K562 (cell line): ENCODE results near the gene PPP1R12C. TPM values are rescaled to one million over a fixed set of nuclear protein-coding genes. Genes with fewer than 3 reads are reported as not detected.

Experiments used
- AFF4 ChIP-seq: sonication (generic); formaldehyde crosslinking; IDR thresholded peaks from 2 replicates; pipeline ENCODE4 v1.8.0; 2023; ENCODE audit warnings: mild to moderate bottlenecking, missing genetic modification reagents
- EGR1 ChIP-seq: fragments of 450-650 bp; conservative IDR thresholded peaks from 2 replicates; pipeline ENCODE4 v1.6.1; 2017; ENCODE audit warnings: mild to moderate bottlenecking
- EP300 ChIP-seq: IDR thresholded peaks from 2 replicates; pipeline ENCODE4 v1.6.1; 2012; ENCODE audit warnings: low read length, improper control_type of control experiment
- ESRRA ChIP-seq: fragments of 450-650 bp; IDR thresholded peaks from 2 replicates; pipeline ENCODE4 v1.6.1; 2014; ENCODE audit warnings: low read depth, mild to moderate bottlenecking, moderate library complexity, borderline replicate concordance
- FOXP1 ChIP-seq: sonication (generic); formaldehyde crosslinking; IDR thresholded peaks from 2 replicates; pipeline ENCODE4 v1.8.0; 2022; ENCODE audit warnings: mild to moderate bottlenecking, missing genetic modification reagents
- MGA ChIP-seq: fragments of 450-650 bp; IDR thresholded peaks from 2 replicates; pipeline ENCODE4 v1.6.1; 2016; ENCODE audit warnings: mild to moderate bottlenecking, moderate library complexity
- SRSF1 ChIP-seq: fragments of 200-400 bp; formaldehyde crosslinking; IDR thresholded peaks from 2 replicates; pipeline ENCODE4 v1.6.1; 2017; ENCODE audit warnings: mild to moderate bottlenecking, low read depth, low read length, moderate library complexity
- USF1 ChIP-seq: sonication (generic); formaldehyde crosslinking; IDR thresholded peaks from 2 replicates; pipeline ENCODE4 v1.9.0; 2022; ENCODE audit warnings: mild to moderate bottlenecking, missing genetic modification reagents
- ZNF133 ChIP-seq: fragments of 250-450 bp; sonication (Bioruptor Pico); IDR thresholded peaks from 2 replicates; pipeline ENCODE4 v1.4.0; 2020; ENCODE audit warnings: mild to moderate bottlenecking
- ZNF780A ChIP-seq: fragments of 250-450 bp; sonication (Bioruptor Pico); IDR thresholded peaks from 2 replicates; pipeline ENCODE4 v1.5.0; 2021; ENCODE audit warnings: mild to moderate bottlenecking
- polyA plus RNA-seq, 8 experiments: library from polyadenylated mRNA; depleted of rRNA in 4 of 8; stranded (reverse) in 5 of 8; unstranded in 3 of 8; fragments of >200 nt; fragmentation: Nextera tagmentation in 2 of 8; fragmentation: Illumina TruSeq in 1 of 8; extraction: Ambion mirVana in 2 of 8; extraction: Trizol in 1 of 8; gene quantifications; 2 replicates each; pipeline versions ENCODE4 v1.2.1 to v1.2.3, GENCODE V29; 2011 to 2014; ENCODE audit warnings: inconsistent platforms in 1 of 8, missing spikeins in 1 of 8
- total RNA-seq, 7 experiments: library from RNA; depleted of rRNA in 6 of 7; stranded (reverse); fragments of >200 nt in 6 of 7; fragmentation: Illumina TruSeq in 2 of 7; extraction: Trizol in 2 of 7; gene quantifications; 2 replicates each; pipeline versions ENCODE4 v1.2.1 to v1.2.3, GENCODE V29; 2011 to 2021; ENCODE audit warnings: low replicate concordance in 1 of 7

Gene PPP1R12C
- total and polyA plus RNA-seq, 9 of the 15 experiments (the other 6 are each of a cell fraction or from before 2014, with no cell fraction given) = 1.8 to 136 (median 33.7) TPM

- TF ChIP-seq ESRRA (0 out of 2 replicates have a peak, but pooled peaks have one; percentile 37), ZNF780A (CRISPR knock-in tag) (no peak), SRSF1 (no peak), ZNF133 (CRISPR knock-in tag) (no peak), MGA (peak; percentile 50; the same call in 1 of the 2 replicates), EP300 (peak; percentile 32; the same call in 1 of the 2 replicates), USF1 (CRISPR knock-in tag) (peak; percentile 60), AFF4 (CRISPR knock-in tag) (peak; percentile 56; the same call in 1 of the 2 replicates), FOXP1 (0 out of 2 replicates have a peak, but pooled peaks have one; percentile 34), EGR1 (no peak)
These were observed 42.9 kb upstream of the PPP1R12C start (continued) for GRCh38 chr19:55160128-55160985.
